ENCODE measurements around the gene PTAR1. TPM values are rescaled to one million over a fixed set of nuclear protein-coding genes. Genes with fewer than 3 reads are reported as not detected.

The PTAR1 gene
- polyA plus RNA-seq, 4 donors, result 46.1 to 58.8 (median 56.2) TPM

DNA sequence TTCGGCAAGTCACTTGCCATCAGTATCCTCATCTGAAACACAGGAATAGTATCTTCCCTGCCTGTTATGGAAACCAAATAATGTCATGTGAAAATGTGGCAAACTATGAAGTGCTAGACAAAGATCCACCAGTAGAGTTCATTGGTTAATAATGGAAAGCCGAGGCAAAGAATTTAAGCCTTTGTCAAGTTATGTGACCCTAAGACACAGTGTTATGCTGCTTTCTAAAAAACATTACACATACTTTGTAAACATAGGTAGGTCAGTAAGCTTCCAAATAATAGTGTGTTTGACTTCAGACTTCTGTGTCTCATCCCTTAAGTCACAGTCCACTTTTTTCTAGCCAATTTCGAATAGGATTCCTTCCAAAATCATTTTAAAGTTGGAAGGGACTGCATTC lies 6.0 kb downstream of the PTAR1 start:
- DNase-seq (ENCODE audit: low read depth in 4 of 4, low spot score in 3 of 4), result no peak

DNA sequence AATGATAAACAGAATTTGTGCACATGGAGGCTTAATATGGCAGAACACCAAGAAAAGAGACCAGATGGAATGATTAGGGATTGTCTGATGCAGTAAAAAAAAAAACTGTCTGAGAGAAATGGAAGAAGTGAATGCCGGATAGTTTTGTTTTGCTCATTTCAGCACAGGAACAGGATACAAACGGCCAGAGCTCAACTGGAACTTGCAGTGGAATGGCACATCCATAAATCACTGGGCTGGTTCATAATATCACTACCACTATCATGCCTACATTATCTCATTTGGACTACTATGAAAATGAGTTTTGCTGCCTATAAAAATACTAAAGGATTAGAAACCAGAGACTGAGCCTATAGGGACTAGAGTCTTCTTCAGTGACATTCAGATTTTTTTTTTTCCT lies 9.7 kb downstream of the PTAR1 start:
- no peak for DNase-seq (ENCODE audit: low read depth in 4 of 4, low spot score in 3 of 4)

DNA sequence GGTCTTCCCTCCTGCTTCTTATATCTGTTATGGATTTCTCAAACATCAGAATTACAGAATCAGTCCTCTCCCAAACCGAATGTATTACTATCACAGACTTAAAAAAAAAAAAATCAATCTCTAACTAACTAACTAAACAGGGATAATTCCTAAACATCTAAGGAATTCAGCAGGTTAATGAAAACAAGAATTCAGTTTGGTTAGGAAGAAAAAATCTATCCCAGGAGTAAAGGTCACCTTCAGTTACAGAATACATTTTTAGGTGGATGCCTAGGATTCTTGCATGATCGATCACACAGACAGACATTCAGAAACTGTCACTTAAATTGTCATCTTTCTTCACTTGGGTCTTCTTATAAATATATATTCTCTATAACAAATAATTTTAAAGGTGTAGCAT lies 11.5 kb downstream of the PTAR1 start:
- DNase-seq (ENCODE audit: low read depth in 4 of 4, low spot score in 3 of 4), result no peak

DNA sequence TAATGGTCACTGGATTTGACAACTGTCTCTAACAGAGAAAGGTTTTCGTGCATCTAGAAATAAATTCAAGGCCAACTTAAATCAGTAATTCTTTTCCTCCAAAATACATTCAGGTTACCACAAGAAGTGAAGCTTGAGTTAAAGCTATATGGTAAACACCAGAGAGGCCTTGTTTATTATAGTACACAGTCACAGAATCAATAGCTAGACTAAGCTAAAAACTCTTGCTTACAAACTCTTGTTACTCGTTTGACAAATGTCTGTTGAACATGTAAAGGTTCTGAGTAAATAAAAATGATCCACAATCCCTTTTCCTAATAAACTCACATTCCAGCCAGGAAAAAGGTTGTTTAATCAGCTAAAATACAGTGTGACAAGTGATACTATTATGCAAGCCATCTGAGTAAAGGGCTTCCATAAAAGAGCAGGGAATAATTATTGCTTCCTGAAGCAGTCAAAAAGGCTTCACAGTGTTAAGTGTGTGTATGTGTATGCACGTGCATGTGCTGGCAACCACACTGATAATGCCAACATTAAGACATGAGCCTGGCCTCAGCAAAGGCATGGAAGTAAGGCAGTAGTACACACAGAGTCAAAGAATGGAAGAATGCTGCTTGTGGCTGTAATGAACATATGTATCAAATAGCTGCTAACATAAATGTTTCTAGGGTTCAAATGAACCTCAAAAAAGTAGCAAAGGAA lies 12.8 kb downstream of the PTAR1 start:
- no peak for DNase-seq (ENCODE audit: low read depth in 4 of 4, low spot score in 3 of 4)

DNA sequence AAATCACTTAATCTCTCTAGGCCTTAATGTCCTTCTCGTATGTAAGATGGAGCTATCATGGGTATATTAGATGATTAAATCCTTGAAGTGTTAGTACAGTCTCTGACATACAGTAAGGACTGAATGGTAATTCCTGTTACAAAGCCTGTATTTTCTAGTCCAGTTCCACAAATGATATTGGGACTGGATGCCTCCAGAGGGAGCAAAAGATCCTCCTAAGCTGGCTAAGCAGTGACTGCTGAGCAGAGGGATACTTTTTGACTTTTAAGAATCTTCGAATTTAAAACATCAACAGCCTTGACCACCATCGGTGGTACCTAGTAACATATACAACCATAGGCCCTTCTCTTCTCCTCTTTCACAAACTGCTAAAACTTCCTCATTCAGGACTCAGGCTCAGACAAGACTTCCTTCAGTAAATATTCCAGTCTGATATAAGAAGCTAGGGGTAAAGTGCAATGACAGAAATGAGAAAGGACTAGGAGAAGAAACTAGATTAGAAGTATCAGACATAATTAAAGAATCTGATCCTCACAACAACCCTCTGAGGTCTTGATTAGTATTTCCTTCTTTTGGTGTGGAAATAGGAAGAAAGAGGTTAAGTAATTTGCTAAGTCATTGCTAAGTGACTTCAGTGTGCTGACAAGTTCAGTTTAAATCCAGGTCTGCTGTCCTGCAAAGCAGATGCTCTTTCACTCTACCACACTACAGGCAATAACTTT lies 13.9 kb downstream of the PTAR1 start:
- no peak for DNase-seq (ENCODE audit: low read depth in 4 of 4, low spot score in 3 of 4)

DNA sequence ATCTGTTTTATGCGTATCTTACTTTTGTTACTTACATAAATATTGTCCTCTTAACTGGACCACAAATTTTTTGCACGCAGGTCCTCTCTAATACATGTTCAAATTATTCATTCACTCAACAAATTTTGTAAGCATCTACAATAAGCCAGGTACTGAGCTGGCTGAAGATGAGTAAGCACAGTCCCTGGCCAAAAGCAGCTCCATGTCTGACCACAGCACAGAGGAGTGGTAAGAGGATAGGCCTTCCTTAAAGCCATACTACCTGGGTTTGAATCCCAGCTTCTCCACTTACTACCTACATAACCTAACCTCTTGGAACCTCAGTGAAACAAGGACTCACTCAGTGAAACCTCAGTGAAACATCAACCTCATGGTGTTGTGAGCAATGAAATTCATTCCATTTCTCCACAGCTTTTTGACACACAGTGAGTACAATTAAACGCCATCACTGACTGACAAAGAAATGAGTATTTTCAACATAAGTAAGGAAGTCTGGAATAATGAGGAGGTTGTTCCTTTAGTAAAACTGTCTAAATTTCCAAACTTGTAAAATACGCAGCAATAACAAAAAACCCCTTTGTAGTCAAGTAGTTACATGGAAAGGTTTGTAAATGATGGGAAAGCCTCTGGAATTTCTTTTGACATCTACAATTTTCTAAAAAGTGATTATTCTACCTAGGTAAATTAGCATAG lies 15.0 kb downstream of the PTAR1 start:
- no peak for DNase-seq (ENCODE audit: low read depth in 4 of 4, low spot score in 3 of 4)

DNA sequence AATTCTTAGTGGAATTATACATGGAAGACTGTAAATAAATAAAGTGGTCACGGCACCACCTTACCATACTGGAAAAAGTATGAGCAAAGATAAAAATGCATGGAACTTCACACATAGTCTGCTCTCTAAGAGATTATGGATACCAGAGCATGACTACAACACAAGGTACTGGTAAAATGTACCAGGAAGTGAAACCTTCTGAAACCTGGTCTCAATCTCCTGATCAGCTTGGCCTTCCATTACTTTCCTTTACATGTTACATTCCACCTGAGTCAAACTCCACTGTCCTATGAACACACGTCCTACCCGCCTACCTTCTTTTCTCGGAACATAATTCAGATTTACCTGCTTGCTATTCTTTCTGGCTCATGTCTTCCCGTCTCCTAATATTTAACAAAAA lies 15.9 kb downstream of the PTAR1 start:
- DNase-seq (ENCODE audit: low read depth in 4 of 4, low spot score in 3 of 4), result no peak

DNA sequence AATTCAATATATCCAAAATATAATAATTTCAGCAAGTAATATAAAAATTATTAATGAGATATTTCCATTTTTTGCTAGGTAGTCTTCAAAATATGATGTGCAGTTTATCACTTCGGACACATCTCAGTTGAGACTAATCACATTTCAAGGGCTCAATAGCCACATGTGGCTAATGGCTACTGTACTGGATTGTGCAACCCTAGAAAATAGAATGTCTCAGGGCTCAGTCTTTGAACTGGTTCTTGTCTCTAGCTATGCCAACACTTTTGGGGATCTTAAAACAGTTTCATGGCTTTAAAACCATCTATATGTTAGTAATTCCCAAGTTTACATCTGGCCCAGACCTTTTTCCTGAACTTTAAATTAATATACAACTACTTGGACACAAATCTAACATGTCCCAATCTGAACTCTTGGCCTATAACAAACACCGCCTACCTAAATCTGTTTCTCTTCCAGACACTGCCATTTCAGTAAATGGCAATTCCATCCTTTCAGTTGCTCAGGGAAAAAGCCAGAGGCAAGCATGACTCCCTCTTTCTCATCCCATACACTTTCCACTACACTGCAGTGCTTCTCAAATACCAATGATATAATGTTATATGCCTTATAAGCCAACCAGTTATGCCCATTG lies 18.8 kb downstream of the PTAR1 start:
- DNase-seq (ENCODE audit: low read depth in 4 of 4, low spot score in 3 of 4), result no peak

DNA sequence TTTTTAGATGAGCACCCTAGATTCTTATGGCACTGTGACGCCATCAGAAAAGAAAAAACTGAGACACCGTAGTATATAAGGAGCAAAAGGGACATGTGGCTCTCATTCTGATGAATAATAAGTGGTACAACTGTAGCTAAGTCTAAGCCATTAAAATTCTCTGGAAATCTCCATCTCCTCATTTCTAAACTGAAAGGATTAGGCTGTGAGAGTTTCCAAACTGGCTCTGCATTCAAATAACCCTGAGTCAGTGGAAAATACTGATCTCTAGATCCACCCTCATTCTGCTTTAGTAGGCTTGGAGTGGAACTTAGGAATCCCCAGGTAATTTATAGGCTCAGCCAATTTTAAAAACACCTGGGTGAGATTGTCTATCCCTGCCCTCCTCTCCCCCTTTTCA lies 28.5 kb downstream of the PTAR1 start:
- DNase-seq (ENCODE audit: low read depth in 4 of 4, low spot score in 3 of 4), result no peak

DNA sequence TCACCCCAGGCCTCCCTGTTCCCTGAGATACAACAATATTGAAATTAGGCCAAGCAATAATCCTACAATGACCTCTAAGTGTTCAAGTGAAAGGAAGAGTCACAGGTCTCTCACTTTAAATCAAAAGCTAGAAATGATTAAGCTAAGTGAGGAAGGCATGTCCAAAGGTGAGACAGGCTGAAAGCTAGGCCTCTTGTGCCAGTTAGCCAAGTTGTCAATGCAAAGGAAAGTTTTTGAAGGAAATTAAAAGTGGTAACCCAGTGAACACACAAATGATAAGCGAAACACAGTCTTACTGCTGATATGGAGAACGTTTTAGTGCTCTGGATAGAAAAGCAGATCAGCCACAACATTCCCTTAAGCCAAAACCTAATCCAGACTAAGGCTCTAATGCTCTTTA lies 39.8 kb downstream of the PTAR1 start:
- no peak for DNase-seq (ENCODE audit: low read depth in 4 of 4, low spot score in 3 of 4)

DNA sequence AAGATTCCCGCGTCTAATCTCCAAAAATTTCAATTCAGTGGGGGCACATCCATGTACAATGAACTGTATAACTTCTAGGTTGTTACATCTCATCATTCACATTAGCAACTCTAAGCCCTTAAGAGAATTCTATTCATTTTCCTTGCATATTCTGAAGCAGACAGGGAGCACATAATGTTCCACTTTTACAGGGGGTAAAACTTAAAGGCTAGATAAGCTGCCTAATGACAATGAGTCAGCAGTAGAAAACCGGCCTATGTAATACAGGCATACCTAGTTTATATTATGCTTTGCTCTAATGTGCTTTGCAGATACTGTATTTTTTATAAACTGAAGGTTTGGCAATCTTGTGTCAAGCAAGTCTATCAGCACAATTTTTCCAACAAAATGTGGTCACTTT lies 40.4 kb downstream of the PTAR1 start:
- DNase-seq (ENCODE audit: low read depth in 4 of 4, low spot score in 3 of 4), result no peak

DNA sequence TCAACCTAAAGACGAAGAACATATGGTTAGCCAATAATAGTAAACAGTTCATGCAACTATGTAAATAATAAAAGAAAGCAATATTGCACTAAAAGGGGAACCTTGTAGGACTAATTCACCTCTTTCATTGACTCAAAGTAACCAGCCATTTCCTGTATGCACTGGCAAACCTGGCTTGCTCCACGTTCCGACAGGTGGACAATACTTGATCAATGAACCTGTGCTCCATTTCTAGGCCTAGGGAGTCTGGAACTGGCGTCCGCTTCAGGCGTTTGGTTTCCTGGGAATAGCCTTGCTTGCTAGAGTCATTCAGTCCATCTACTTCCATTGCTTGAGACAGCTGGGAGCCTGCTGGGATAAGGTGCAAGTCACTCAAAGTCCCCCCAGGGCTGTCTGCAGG lies 41.6 kb downstream of the PTAR1 start:
- DNase-seq (ENCODE audit: low read depth in 4 of 4, low spot score in 3 of 4), result no peak

DNA sequence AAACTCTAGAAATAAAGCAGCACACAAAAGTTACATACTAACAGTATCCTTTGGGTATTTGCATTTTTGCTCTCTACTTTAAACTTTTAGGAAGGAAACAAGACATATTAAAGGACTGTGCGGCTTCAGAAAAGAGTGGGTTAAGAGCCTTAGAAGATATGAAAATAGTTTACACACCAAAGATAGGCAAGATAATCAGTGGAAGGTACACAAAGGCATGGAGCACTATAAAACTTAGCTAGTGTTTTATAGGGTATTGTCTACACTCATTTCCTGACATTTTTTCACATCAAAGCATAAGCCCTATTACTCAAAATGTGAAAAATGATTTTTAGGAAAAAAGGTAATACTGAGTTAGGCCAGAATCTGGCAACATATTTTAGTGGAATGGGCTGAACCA lies 44.0 kb downstream of the PTAR1 start:
- no peak for DNase-seq (ENCODE audit: low read depth in 4 of 4, low spot score in 3 of 4)

DNA sequence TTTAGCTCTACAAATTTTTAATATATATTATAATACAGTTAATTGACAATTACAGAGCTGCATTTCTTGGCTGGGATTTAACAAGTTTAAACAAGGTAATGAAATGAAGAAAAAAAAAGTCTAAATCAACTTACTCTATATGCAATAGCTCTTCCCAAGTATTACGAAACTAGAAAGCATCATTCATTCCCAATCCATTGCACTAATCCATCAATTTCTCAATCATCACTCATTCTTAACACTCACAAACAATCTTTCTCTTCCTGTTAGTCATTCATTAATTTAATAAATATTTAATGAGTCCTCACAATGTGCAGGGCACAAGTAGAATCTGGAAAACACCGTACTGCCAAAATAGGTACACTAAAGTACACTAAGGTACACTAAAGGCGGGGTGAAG lies 44.7 kb downstream of the PTAR1 start:
- DNase-seq (ENCODE audit: low read depth in 4 of 4, low spot score in 3 of 4), result no peak

DNA sequence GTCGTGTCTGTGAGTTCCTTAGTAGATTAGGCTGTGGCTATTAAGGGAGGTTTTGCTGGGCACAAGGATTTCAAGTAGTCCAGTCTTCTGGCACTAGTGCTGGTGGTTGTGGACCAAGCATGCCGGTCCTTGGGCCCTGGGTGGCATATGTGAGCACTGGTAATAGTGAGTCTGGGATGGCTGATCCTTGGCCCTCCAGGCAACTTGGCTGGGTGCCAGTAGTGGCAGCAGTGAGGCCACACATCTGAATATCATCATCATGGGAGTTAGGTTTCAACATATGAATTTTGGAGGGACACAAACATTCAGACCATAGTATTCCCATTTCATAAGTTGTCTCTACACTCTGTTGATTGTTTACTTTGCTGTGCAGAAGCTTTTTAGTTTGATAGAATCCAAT lies 62.3 kb downstream of the PTAR1 start:
- no peak for DNase-seq (ENCODE audit: low read depth in 4 of 4, low spot score in 3 of 4)

DNA sequence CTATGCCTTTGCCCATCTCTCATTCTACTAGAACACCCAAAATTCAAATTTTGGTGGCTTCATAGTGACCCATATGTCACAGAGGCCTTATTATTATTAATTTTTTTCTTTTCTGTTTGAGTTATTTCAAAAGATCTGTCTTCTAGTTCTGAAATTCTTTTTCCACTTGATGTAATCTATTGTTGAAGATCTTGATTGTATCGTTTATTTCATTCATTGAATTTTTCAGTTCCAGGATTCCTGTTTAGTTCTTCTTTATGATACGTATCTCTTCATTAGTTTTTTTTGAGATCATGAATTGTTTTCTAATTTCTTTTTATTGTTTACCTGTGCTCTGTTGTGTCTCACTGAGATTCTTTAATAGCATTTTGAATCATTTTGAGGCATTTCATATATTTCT lies 63.0 kb downstream of the PTAR1 start:
- no peak for DNase-seq (ENCODE audit: low read depth in 4 of 4, low spot score in 3 of 4)

DNA sequence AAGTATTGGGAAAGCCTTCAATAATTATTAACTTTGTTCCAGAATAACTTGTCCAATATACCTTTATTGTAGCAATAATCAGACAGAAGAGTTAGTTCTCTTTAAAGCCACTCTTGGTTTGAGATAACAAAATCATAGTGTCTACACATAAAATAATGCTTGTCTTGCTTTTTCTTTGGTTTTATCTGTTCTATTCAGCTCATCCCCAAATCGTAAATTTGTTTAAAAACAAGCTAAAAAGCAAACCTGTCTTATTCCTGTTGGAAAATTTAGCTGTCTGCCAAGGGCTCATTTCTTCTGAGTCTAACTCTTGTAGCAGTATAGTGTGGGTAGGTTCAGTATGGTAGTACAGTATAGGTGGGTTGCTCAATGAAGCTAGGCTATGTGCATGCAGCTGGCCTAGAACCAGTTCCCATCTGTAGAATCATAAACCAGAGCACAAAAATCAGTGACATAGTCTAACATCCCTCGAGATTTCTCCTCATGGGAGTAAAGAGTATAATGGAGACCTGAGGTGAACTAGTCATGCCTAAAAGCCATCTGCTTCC lies 69.7 kb downstream of the PTAR1 start:
- no peak for DNase-seq (ENCODE audit: low read depth in 4 of 4, low spot score in 3 of 4)

DNA sequence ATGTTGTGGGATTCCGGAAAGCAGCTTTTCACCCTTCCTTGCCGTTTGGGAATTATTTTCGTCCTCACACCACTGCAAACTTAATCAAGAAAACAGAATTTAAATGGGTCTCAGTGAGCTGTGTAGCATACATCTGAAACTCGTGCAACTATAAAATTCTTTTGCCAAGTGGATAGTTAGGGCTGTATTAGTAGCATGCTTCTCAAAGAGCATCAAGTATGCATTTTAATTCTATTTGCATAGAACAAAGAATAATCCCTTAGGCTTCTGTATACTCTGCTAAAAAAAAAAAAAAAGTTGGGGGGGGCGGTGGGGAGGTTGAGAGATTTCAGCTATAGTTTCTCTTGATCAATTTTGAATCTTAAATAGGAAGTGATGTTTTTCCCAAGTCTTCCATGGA lies 75.9 kb downstream of the PTAR1 start:
- DNase-seq (ENCODE audit: low read depth in 4 of 4, low spot score in 3 of 4), result no peak

DNA sequence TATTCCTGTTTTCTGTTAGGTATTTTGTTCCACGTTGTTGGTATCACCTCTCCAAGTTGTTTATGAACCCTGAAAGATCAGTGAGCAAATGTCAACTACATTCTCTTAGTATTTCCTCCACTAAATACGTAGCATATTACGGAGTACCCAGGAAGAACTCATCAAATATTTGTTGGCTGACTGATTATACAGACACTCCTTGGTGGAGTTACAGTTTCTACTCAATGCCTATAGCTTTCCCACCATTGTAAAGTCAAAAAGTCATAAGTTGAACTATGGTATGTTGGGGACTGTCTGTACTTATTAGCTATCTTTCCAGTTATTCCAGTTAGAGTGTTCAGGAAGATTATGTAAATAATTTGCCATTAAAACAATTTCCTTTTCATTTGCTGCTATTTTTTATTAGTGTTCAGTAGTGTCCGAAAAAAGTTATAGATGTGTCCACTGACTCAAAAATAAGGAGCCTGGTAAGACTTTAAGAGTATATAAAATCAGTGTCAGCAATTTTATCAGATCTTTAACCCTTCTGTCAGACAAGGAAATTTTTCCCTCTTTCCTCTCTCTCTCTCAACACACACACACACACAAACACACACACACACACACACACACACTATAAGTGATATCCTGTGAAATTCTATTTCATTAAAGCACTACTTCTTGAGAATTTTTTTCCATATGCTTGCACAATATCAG lies 80.8 kb downstream of the PTAR1 start:
- no peak for DNase-seq (ENCODE audit: low read depth in 4 of 4, low spot score in 3 of 4)

DNA sequence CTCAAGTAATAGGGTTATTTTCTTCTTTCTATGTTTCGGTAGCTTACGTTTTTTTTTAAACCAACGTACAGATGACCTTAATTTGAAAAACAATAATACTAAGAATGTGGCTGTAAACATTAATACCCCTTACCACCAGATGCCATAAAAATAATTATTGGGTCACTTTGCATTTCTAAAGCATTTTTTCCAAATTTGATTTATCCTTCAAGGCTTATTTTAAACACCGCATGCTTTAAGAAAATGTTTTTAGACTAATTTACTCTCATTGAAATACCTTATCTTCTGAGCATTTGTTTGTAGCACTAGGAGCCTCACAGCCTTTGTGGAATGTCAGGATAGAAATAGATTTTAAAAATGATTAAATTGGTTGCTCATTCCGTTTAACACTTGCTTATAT lies 81.9 kb downstream of the PTAR1 start:
- DNase-seq (ENCODE audit: low read depth in 4 of 4, low spot score in 3 of 4), result no peak

DNA sequence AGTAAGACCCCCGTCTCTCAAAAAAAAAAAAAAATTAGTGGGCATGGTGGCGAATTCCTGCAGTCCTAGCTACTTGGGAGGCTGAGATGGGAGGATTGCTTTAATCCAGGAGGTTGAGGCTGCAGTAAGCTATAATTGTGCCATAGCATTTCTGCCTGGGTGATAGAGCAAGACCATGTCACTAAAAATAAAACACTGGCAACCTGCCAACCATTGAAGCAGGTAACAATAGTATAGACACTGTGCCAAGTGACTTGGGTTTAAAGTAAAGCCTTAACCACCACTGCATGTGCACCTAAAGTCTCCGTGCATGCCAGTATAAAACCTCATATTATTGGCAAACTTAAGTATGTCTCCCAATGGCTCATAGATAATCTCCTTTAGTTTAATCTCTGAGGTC lies 84.2 kb downstream of the PTAR1 start:
- no peak for DNase-seq (ENCODE audit: low read depth in 4 of 4, low spot score in 3 of 4)
